Kidney (tissue), 14 donors: ENCODE measurements around the gene ZC3H6. TPM values are rescaled to one million over a fixed set of nuclear protein-coding genes. Genes with fewer than 3 reads are reported as not detected.

Experiments used
- DNase-seq, 5 donors: peaks; one replicate each; pipeline ENCODE4 v3.0.0-alpha.2; 2013 to 2020
- FAIRE-seq: peaks from 2 replicates; lab custom pipeline; 2012; peaks lifted over from hg19 to GRCh38; lab: Jason Lieb, UNC
- H3K27ac ChIP-seq, 2 donors: one replicate each; pipeline ENCODE4 v1.7.0; 2013; ENCODE audit warnings: low read depth in 2 of 2, low read length in 2 of 2, inconsistent platforms in 1 of 2
- H3K27me3 ChIP-seq: one replicate; pipeline ENCODE4 v1.7.1; 2013; ENCODE audit warnings: low read length, inconsistent platforms; ENCODE audit not compliant: control insufficient read depth, insufficient read depth
- H3K36me3 ChIP-seq, 3 donors: one replicate each; pipeline versions ENCODE4 v1.7.0 to v1.7.1; 2013; ENCODE audit warnings: low read length in 3 of 3, control low read depth in 1 of 3, inconsistent platforms in 1 of 3; ENCODE audit not compliant: insufficient read depth in 3 of 3, control insufficient read depth in 2 of 3
- H3K4me1 ChIP-seq, 3 donors: one replicate each; pipeline versions ENCODE4 v1.7.0 to v1.7.1; 2013; ENCODE audit warnings: low read length in 3 of 3, inconsistent platforms in 1 of 3, low read depth in 1 of 3; ENCODE audit not compliant: control insufficient read depth in 2 of 3, insufficient read depth in 2 of 3
- H3K4me3 ChIP-seq, 3 donors: one replicate each; pipeline versions ENCODE4 v1.7.0 to v1.8.1; 2013; ENCODE audit warnings: low read length in 3 of 3, control low read depth in 1 of 3, inconsistent platforms in 1 of 3
- H3K9ac ChIP-seq, 3 donors: one replicate each; pipeline versions ENCODE4 v1.7.0 to v1.7.1; 2013; ENCODE audit warnings: low read length in 3 of 3, control low read depth in 1 of 3, inconsistent platforms in 1 of 3
- H3K9me3 ChIP-seq, 3 donors: one replicate each; pipeline versions ENCODE4 v1.7.0 to v1.7.1; 2013; ENCODE audit warnings: low read length in 3 of 3, control low read depth in 1 of 3, inconsistent platforms in 1 of 3; ENCODE audit not compliant: control insufficient read depth in 2 of 3, insufficient read depth in 1 of 3
- CTCF ChIP-seq: IDR thresholded peaks from 3 replicates; pipeline ENCODE4 v1.5.1; 2012; ENCODE audit warnings: mild to moderate bottlenecking, moderate library complexity, borderline replicate concordance; ENCODE audit not compliant: insufficient read depth; ENCODE audit errors: extremely low read depth
- intact Hi-C: fragments of 100-400 bp; cut with DNase I; formaldehyde crosslinking; loops from one replicate; pipeline ENCODE4 v1.11.1; 2022
- polyA plus RNA-seq: library from polyadenylated mRNA; stranded (reverse); fragments of 350-450 nt; fragmentation: Illumina TruSeq; extraction: RNeasy Lipid Tissue Mini Kit (QIAGEN cat#74804); gene quantifications from one replicate; pipeline ENCODE4 v1.2.3, GENCODE V29; 2014; ENCODE audit warnings: low read depth, low replicate concordance; ENCODE audit not compliant: insufficient read depth
- total RNA-seq: library from RNA; stranded (reverse); fragmentation: NEBNext Ultra II Directional; extraction: Animal tissue kit (Norgen Biotek cat#: 25700); gene quantifications from one replicate; pipeline ENCODE4 v1.2.1, GENCODE V29; 2021
- donor health status: control.
- donor health status: control.
- donor health status: control.
- donor health status: control.
- donor health status: control.
- donor health status: DM: yes; HTN: yes; CAD: no.
- donor health status: Normal renal cell carcinoma (clear cell type).

The ZC3H6 gene
- total and polyA plus RNA-seq, 2 donors from 2014 or later = 1.4 to 17.1 TPM

- Histone ChIP-seq H3K36me3 (no peaks in the 10 kb centered on the region), H3K27ac (no peak overlapping the region), H3K4me3 (no peak overlapping the region), H3K9ac (no peak overlapping the region), H3K27me3 (no peaks in the 10 kb centered on the region), H3K9me3 (no peaks in the 10 kb centered on the region), H3K4me1 (no peaks in the 10 kb centered on the region)
- TF ChIP-seq CTCF = no peak
- intact Hi-C loops = no loop called here
- peak in 1 of 5 donors; percentile 70 for DNase-seq
- no peak for FAIRE-seq
Observed at GRCh38 chr2:112295407-112296078, 20.1 kb downstream of the ZC3H6 start.

- Histone ChIP-seq H3K27me3 (no peaks in the 10 kb centered on the region), H3K9me3 (no peaks in the 10 kb centered on the region), H3K9ac (no peak overlapping the region), H3K27ac (no peak overlapping the region), H3K36me3 (peaks cover 0 to 3% (median 0%) of the 10 kb centered on the region in 3 donors), H3K4me1 (no peaks in the 10 kb centered on the region), H3K4me3 (no peak overlapping the region)
- no peak for FAIRE-seq
- no peak for DNase-seq
- TF ChIP-seq CTCF = no peak
- intact Hi-C loops = no loop called here
Observed at GRCh38 chr2:112296407-112296806, 21.0 kb downstream of the ZC3H6 start.

GRCh38 chr2:112301171-112301584 lies 25.8 kb downstream of the ZC3H6 start:
- Histone ChIP-seq H3K4me3 (no peak overlapping the region), H3K27ac (no peak overlapping the region), H3K9me3 (no peaks in the 10 kb centered on the region), H3K4me1 (no peaks in the 10 kb centered on the region), H3K36me3 (peaks cover 0 to 3% (median 2%) of the 10 kb centered on the region in 3 donors), H3K9ac (no peak overlapping the region), H3K27me3 (no peaks in the 10 kb centered on the region)
- peak in 1 of 5 donors; percentile 21 for DNase-seq
- no peak for FAIRE-seq
- no peak for TF ChIP-seq CTCF
- intact Hi-C loops = no loop called here
